Liver (tissue), 3 donors: ENCODE results near the gene PRIMA1.

Source experiments
- EGR1 ChIP-seq, 2 donors: IDR thresholded peaks; 2 replicates each; pipeline ENCODE4 v1.6.1; 2016 to 2018; ENCODE audit warnings: antibody characterized with exemption in 2 of 2, low read depth in 2 of 2
- FOXA1 ChIP-seq: IDR thresholded peaks from 2 replicates; pipeline ENCODE4 v1.6.1; 2016; ENCODE audit warnings: antibody characterized with exemption
- JUND ChIP-seq, 2 donors: IDR thresholded peaks; 2 replicates each; pipeline ENCODE4 v1.6.1; 2016; ENCODE audit warnings: antibody characterized with exemption in 2 of 2
- MAX ChIP-seq: IDR thresholded peaks from 2 replicates; pipeline ENCODE4 v1.6.1; 2016; ENCODE audit warnings: antibody characterized with exemption
- RAD21 ChIP-seq, 2 donors: IDR thresholded peaks; 2 replicates each; pipeline ENCODE4 v1.6.1; 2016; ENCODE audit warnings: antibody characterized with exemption in 2 of 2, mild to moderate bottlenecking in 2 of 2
- REST ChIP-seq: IDR thresholded peaks from 2 replicates; pipeline ENCODE4 v1.6.1; 2016; ENCODE audit warnings: antibody characterized with exemption, mild to moderate bottlenecking
- RXRA ChIP-seq, 2 donors: IDR thresholded peaks; 2 replicates each; pipeline ENCODE4 v1.6.1; 2017 to 2018; ENCODE audit warnings: antibody characterized with exemption in 2 of 2, mild to moderate bottlenecking in 1 of 2
- SP1 ChIP-seq: IDR thresholded peaks from 2 replicates; pipeline ENCODE4 v1.6.1; 2018; ENCODE audit warnings: antibody characterized with exemption, mild to moderate bottlenecking
- TAF1 ChIP-seq: conservative IDR thresholded peaks from 2 replicates; pipeline ENCODE4 v1.6.1; 2016; ENCODE audit warnings: antibody characterized with exemption, mild to moderate bottlenecking
- YY1 ChIP-seq: IDR thresholded peaks from 2 replicates; pipeline ENCODE4 v1.6.1; 2016; ENCODE audit warnings: antibody characterized with exemption, mild to moderate bottlenecking
- TF ChIP-seq, protein P1 (sequence below): fragments of 150-350 bp; IDR thresholded peaks from 2 replicates; pipeline ENCODE4 v1.5.1; 2017; ENCODE audit warnings: improper control_type of control experiment, low read depth, low read length; ENCODE audit not compliant: missing input control
- TF ChIP-seq, protein P2 (sequence below): IDR thresholded peaks from 2 replicates; pipeline ENCODE4 v1.6.1; 2016; ENCODE audit warnings: antibody characterized with exemption
- donor health status: healthy.
- donor health status: healthy.

DNA sequence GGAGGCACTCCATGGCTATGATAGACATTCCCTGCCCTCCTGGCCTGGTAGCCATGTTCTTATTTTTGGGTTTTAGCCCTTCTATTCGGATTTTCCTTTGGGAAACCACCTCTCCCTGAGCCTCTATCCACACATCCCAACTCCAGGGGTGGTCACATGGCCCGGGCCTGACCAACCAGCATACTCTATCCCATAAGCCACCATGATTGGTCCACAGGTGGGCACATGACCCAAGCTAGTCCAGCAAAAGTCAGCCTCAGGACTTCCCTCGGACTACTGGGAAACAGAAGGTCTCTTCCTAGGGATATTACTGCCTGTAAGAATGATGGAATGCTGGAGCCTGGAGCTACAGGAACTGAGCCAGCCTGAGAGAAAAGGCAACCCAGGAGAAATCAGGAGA is 12.5 kb downstream of the PRIMA1 start:
- TF ChIP-seq, protein P1, sequence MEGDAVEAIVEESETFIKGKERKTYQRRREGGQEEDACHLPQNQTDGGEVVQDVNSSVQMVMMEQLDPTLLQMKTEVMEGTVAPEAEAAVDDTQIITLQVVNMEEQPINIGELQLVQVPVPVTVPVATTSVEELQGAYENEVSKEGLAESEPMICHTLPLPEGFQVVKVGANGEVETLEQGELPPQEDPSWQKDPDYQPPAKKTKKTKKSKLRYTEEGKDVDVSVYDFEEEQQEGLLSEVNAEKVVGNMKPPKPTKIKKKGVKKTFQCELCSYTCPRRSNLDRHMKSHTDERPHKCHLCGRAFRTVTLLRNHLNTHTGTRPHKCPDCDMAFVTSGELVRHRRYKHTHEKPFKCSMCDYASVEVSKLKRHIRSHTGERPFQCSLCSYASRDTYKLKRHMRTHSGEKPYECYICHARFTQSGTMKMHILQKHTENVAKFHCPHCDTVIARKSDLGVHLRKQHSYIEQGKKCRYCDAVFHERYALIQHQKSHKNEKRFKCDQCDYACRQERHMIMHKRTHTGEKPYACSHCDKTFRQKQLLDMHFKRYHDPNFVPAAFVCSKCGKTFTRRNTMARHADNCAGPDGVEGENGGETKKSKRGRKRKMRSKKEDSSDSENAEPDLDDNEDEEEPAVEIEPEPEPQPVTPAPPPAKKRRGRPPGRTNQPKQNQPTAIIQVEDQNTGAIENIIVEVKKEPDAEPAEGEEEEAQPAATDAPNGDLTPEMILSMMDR = no peak
- TF ChIP-seq EGR1 (IDR thresholded peaks at IDR 0.05; ENCODE audit: low read depth in 2 of 2) (no peak), JUND (IDR thresholded peaks at IDR 0.05) (no peak), SP1 (no peak), RXRA (IDR thresholded peaks at IDR 0.05) (no peak), YY1 (no peak), MAX (no peak), RAD21 (IDR thresholded peaks at IDR 0.05) (no peak), FOXA1 (no peak), REST (no peak), TAF1 (no peak)
- TF ChIP-seq, protein P2, sequence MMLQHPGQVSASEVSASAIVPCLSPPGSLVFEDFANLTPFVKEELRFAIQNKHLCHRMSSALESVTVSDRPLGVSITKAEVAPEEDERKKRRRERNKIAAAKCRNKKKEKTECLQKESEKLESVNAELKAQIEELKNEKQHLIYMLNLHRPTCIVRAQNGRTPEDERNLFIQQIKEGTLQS = no peak
